HepG2 (cell line): ENCODE results near the gene PPP4R2. TPM values are rescaled to one million over a fixed set of nuclear protein-coding genes. Genes with fewer than 3 reads are reported as not detected.

Experiments used
- CERS6 ChIP-seq: sonication (generic); formaldehyde crosslinking; IDR thresholded peaks from 2 replicates; pipeline ENCODE4 v1.5.0; 2020; ENCODE audit warnings: missing genetic modification reagents
- DR1 ChIP-seq: sonication (generic); formaldehyde crosslinking; IDR thresholded peaks from 2 replicates; pipeline ENCODE4 v1.8.0; 2021; ENCODE audit warnings: mild to moderate bottlenecking, missing genetic modification reagents, inconsistent platforms
- IRF9 ChIP-seq: sonication (generic); formaldehyde crosslinking; IDR thresholded peaks from 2 replicates; pipeline ENCODE4 v1.8.0; 2022; ENCODE audit warnings: missing genetic modification reagents, mild to moderate bottlenecking, borderline replicate concordance
- MAFK ChIP-seq, 2 experiments: IDR thresholded peaks in 1 of 2; conservative IDR thresholded peaks in 1 of 2; 2 replicates each; pipeline ENCODE4 v1.6.1; 2011; ENCODE audit warnings: improper control_type of control experiment in 2 of 2, low read length in 2 of 2
- MBNL3 ChIP-seq: fragments of 250-450 bp; sonication (Bioruptor Pico); conservative IDR thresholded peaks from 2 replicates; pipeline ENCODE4 v1.8.0; 2022; ENCODE audit warnings: mild to moderate bottlenecking, inconsistent platforms
- MTF2 ChIP-seq: sonication (generic); formaldehyde crosslinking; IDR thresholded peaks from 2 replicates; pipeline ENCODE4 v1.5.0; 2020; ENCODE audit warnings: missing genetic modification reagents, borderline replicate concordance
- MXD3 ChIP-seq: IDR thresholded peaks from 2 replicates; pipeline ENCODE4 v1.6.1; 2016; ENCODE audit warnings: mild to moderate bottlenecking, missing biosample characterization, missing genetic modification reagents
- MYC ChIP-seq: sonication (generic); formaldehyde crosslinking; IDR thresholded peaks from 2 replicates; pipeline ENCODE4 v1.9.0; 2021; ENCODE audit warnings: missing genetic modification reagents, borderline replicate concordance
- MZF1 ChIP-seq: sonication (generic); formaldehyde crosslinking; IDR thresholded peaks from 2 replicates; pipeline ENCODE4 v1.8.1; 2023; ENCODE audit warnings: mild to moderate bottlenecking, missing genetic modification reagents, borderline replicate concordance
- NFKBIZ ChIP-seq: IDR thresholded peaks from 2 replicates; pipeline ENCODE4 v1.6.1; 2018; ENCODE audit warnings: missing genetic modification reagents, missing compliant biosample characterization
- NFYC ChIP-seq: IDR thresholded peaks from 2 replicates; pipeline ENCODE4 v1.6.1; 2016; ENCODE audit warnings: missing genetic modification reagents, missing compliant biosample characterization
- RCOR2 ChIP-seq: IDR thresholded peaks from 2 replicates; pipeline ENCODE4 v1.6.1; 2016; ENCODE audit warnings: missing biosample characterization, missing genetic modification reagents
- SOX13 ChIP-seq, 3 experiments: fragments of 450-650 bp in 1 of 3; sonication (generic) in 1 of 3; formaldehyde crosslinking in 1 of 3; IDR thresholded peaks in 2 of 3; conservative IDR thresholded peaks in 1 of 3; 2 replicates each; pipeline versions ENCODE4 v1.5.0 to v1.6.1; 2016 to 2020; ENCODE audit warnings: antibody characterized with exemption in 1 of 3, mild to moderate bottlenecking in 1 of 3, missing compliant biosample characterization in 1 of 3, missing genetic modification reagents in 1 of 3, moderate library complexity in 1 of 3
- TBX3 ChIP-seq: fragments of 450-650 bp; IDR thresholded peaks from 2 replicates; pipeline ENCODE4 v1.6.1; 2017; ENCODE audit warnings: antibody characterized with exemption, mild to moderate bottlenecking, inconsistent platforms, borderline replicate concordance
- ZBTB3 ChIP-seq: sonication (generic); formaldehyde crosslinking; IDR thresholded peaks from 2 replicates; pipeline ENCODE4 v1.4.0; 2020; ENCODE audit warnings: low read depth, mild to moderate bottlenecking, moderate library complexity, missing genetic modification reagents, borderline replicate concordance
- ZMAT3 ChIP-seq: sonication (generic); formaldehyde crosslinking; conservative IDR thresholded peaks from 2 replicates; pipeline ENCODE4 v1.7.0; 2021; ENCODE audit warnings: missing genetic modification reagents
- ZNF136 ChIP-seq: sonication (generic); formaldehyde crosslinking; IDR thresholded peaks from 2 replicates; pipeline ENCODE4 v1.8.1; 2022; ENCODE audit warnings: low read depth, mild to moderate bottlenecking, moderate library complexity, missing genetic modification reagents
- ZNF557 ChIP-seq: sonication (generic); formaldehyde crosslinking; IDR thresholded peaks from 2 replicates; pipeline ENCODE4 v1.4.0; 2020; ENCODE audit warnings: missing genetic modification reagents
- polyA plus RNA-seq, 8 experiments: library from polyadenylated mRNA; depleted of rRNA in 3 of 8; stranded (reverse) in 7 of 8; unstranded in 1 of 8; fragments of >200 nt; fragmentation: Illumina TruSeq in 4 of 8; extraction: Trizol in 4 of 8; gene quantifications; 2 replicates each; pipeline versions ENCODE4 v1.2.1 to v1.2.3, GENCODE V29; 2011 to 2016; ENCODE audit warnings: low read depth in 4 of 8, missing spikeins in 1 of 8, mixed read lengths in 1 of 8; ENCODE audit not compliant: insufficient read depth in 1 of 8
- total RNA-seq, 5 experiments: library from RNA; depleted of rRNA; stranded (reverse); fragments of >200 nt; fragmentation: Illumina TruSeq; extraction: Trizol; gene quantifications; 2 replicates each; pipeline ENCODE4 v1.2.3, GENCODE V29; 2016; ENCODE audit warnings: low read depth in 1 of 5
- TF ChIP-seq, protein P1 (sequence below): sonication (generic); formaldehyde crosslinking; IDR thresholded peaks from 2 replicates; pipeline ENCODE4 v1.8.0; 2022; ENCODE audit warnings: mild to moderate bottlenecking, missing genetic modification reagents, moderate library complexity
- TF ChIP-seq, protein P2 (sequence below): sonication (generic); formaldehyde crosslinking; IDR thresholded peaks from 2 replicates; pipeline ENCODE4 v1.4.0; 2020; ENCODE audit warnings: mild to moderate bottlenecking, missing genetic modification reagents, borderline replicate concordance

The PPP4R2 gene
- total and polyA plus RNA-seq, 2 of the 13 experiments (the other 11 are each of a cell fraction or from before 2014, with no cell fraction given), result 22.3 to 161 TPM

- no peak for TF ChIP-seq CERS6 (CRISPR knock-in tag)
- peak in 1 of 2 experiments; percentile 58; a peak in 2 of 4 replicates for TF ChIP-seq MAFK (conservative IDR thresholded peaks at IDR 0.05 in 1 of 2, IDR thresholded peaks at IDR 0.05 in 1 of 2; ENCODE audit: low read length in 2 of 2)
- TF ChIP-seq ZBTB3 (CRISPR knock-in tag), result no peak
- TF ChIP-seq, protein P1, sequence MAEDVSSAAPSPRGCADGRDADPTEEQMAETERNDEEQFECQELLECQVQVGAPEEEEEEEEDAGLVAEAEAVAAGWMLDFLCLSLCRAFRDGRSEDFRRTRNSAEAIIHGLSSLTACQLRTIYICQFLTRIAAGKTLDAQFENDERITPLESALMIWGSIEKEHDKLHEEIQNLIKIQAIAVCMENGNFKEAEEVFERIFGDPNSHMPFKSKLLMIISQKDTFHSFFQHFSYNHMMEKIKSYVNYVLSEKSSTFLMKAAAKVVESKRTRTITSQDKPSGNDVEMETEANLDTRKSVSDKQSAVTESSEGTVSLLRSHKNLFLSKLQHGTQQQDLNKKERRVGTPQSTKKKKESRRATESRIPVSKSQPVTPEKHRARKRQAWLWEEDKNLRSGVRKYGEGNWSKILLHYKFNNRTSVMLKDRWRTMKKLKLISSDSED (CRISPR knock-in tag), result no peak
- TF ChIP-seq NFYC, result peak; percentile 73
- no peak for TF ChIP-seq DR1 (CRISPR knock-in tag)
- 0 out of 2 replicates have a peak, but pooled peaks have one; percentile 71 for TF ChIP-seq ZNF136 (CRISPR knock-in tag)
- peak; percentile 58; the same call in 1 of the 2 replicates for TF ChIP-seq TBX3
- no peak for TF ChIP-seq MTF2 (CRISPR knock-in tag)
- peak; percentile 41; the same call in 1 of the 2 replicates for TF ChIP-seq ZMAT3 (CRISPR knock-in tag)
- no peak for TF ChIP-seq ZNF557 (CRISPR knock-in tag)
- TF ChIP-seq, protein P2, sequence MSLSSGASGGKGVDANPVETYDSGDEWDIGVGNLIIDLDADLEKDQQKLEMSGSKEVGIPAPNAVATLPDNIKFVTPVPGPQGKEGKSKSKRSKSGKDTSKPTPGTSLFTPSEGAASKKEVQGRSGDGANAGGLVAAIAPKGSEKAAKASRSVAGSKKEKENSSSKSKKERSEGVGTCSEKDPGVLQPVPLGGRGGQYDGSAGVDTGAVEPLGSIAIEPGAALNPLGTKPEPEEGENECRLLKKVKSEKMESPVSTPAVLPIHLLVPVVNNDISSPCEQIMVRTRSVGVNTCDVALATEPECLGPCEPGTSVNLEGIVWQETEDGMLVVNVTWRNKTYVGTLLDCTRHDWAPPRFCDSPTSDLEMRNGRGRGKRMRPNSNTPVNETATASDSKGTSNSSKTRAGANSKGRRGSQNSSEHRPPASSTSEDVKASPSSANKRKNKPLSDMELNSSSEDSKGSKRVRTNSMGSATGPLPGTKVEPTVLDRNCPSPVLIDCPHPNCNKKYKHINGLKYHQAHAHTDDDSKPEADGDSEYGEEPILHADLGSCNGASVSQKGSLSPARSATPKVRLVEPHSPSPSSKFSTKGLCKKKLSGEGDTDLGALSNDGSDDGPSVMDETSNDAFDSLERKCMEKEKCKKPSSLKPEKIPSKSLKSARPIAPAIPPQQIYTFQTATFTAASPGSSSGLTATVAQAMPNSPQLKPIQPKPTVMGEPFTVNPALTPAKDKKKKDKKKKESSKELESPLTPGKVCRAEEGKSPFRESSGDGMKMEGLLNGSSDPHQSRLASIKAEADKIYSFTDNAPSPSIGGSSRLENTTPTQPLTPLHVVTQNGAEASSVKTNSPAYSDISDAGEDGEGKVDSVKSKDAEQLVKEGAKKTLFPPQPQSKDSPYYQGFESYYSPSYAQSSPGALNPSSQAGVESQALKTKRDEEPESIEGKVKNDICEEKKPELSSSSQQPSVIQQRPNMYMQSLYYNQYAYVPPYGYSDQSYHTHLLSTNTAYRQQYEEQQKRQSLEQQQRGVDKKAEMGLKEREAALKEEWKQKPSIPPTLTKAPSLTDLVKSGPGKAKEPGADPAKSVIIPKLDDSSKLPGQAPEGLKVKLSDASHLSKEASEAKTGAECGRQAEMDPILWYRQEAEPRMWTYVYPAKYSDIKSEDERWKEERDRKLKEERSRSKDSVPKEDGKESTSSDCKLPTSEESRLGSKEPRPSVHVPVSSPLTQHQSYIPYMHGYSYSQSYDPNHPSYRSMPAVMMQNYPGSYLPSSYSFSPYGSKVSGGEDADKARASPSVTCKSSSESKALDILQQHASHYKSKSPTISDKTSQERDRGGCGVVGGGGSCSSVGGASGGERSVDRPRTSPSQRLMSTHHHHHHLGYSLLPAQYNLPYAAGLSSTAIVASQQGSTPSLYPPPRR (CRISPR knock-in tag), result 0 out of 2 replicates have a peak, but pooled peaks have one; percentile 47
- no peak for TF ChIP-seq IRF9 (CRISPR knock-in tag)
- peak; percentile 96 for TF ChIP-seq SOX13 (IDR thresholded peaks at IDR 0.05)
- TF ChIP-seq SOX13 (CRISPR knock-in tag; conservative IDR thresholded peaks at IDR 0.05 in 1 of 2, IDR thresholded peaks at IDR 0.05 in 1 of 2), result peak in 1 of 2 experiments; percentile 97; a peak in 2 of 4 replicates
- no peak for TF ChIP-seq MXD3
- TF ChIP-seq NFKBIZ (CRISPR knock-in tag), result peak; percentile 91; the same call in 1 of the 2 replicates
- TF ChIP-seq RCOR2, result peak; percentile 86
- TF ChIP-seq MYC (CRISPR knock-in tag), result no peak
- no peak for TF ChIP-seq MBNL3 (CRISPR knock-in tag)
- no peak for TF ChIP-seq MZF1
Observed at GRCh38 chr3:72953325-72953956, 43.2 kb upstream of the PPP4R2 start (continued).
